Amniotic stem cell (primary cell): ENCODE measurements around the gene DHRS2.
"Not testable (repeated sequence)": the region's sequence is repeated elsewhere in the genome, so short reads cannot be mapped to it uniquely, and the experiment has no call there.

Experiments
- DNase-seq: peaks from one replicate; lab custom pipeline; 2025; lab: John Stamatoyannopoulos, UW

DHRS2 gene, protein sequence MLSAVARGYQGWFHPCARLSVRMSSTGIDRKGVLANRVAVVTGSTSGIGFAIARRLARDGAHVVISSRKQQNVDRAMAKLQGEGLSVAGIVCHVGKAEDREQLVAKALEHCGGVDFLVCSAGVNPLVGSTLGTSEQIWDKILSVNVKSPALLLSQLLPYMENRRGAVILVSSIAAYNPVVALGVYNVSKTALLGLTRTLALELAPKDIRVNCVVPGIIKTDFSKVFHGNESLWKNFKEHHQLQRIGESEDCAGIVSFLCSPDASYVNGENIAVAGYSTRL

DNA sequence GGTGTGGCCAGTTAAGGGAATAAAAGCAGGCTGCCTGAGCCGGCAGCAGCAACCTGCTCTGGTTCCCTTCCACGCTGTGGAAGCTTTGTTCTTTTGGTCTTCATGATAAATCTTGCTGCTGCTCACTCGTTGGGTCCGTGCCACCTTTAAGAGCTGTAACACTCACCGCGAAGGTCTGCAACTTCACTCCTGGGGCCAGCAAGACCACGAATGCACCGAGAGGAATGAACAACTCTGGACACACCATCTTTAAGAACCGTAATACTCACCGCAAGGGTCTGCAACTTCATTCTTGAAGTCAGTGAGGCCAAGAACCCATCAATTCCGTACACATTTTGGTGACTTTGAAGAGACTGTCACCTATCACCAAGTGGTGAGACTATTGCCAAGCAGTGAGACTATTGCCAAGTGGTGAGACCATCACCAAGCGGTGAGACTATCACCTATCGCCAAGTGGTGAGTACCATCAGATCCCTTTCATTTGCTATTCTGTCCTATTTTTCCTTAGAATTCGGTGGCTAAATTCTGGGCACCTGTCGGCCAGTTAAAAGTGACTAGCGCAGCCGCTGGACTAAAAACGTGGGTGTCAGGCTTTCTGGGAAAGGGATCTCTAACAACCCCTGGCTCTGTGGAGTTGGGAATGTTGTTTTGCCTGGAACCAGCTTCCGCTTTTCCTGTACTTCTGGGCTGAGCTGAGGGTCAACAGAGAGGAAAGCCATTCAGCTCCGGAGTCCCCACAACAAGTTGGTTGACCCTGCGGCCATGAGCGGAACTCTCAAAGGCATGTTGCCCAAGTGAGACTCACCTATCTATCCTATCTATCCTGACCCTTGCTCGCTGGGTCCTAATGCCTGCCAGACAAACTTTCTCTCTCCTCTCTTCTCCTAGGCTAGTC, at the start of gene DHRS2:
Gene DHRS2 (plus strand): TSS at position 48 of the 895 bp plus-strand sequence. CDS start 2,501 bp downstream, outside the sequence.
- DNase-seq: no peak

DNA sequence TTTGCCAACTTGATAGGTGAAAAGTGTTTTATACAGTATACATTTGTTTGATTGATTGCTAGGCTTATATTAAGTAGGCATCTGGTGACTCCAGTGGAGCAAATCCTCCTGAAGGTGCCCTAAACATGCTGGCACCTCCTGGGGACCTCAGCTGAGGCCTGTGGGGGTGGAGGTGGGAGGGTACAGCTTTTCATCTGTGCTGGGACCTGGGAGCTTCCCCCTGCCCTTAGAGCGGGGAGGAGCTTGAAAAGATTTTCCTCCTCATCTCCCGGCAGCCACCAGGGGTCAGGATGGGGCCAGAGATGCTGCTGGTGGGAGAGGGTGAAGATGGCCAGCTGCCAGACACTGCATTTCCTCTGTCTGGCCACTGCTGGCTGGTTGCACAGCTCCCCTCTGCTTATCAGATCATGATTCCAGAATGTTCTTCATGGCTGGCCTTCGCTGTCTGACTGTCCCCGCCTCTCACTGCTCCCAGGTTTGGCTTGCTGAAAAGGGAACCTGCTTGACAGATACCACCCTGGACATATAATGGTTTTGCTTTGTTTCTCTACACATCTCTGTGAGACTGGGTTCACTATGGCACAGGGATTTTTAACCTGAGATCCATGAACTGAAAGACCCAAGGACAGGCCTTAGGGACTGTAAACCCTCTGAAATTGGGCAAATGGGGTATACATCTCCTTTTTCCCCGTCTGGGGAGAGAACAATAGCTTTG, 47.1 kb upstream of the DHRS2 start:
- peak; percentile 50 for DNase-seq

DNA sequence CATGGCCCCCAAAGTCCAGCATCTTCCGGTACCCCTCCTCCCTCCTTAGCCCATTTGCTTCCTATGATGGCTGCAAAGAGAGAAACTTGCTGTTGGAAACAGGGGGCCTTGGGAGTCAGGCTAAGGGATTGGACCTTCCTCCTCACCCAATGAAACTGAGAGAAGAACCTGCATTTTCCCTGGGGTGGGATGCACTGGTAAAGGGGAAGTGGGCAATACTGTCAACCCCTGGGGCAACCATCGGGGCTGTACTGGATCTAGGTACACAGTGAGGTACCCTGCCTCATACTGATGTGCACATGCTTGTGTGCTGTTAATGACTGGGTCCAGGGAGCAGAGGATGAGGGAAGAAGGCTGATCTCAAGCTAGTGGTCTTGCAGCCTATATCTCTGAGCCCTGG, 46.6 kb upstream of the DHRS2 start:
- DNase-seq: no peak

DNA sequence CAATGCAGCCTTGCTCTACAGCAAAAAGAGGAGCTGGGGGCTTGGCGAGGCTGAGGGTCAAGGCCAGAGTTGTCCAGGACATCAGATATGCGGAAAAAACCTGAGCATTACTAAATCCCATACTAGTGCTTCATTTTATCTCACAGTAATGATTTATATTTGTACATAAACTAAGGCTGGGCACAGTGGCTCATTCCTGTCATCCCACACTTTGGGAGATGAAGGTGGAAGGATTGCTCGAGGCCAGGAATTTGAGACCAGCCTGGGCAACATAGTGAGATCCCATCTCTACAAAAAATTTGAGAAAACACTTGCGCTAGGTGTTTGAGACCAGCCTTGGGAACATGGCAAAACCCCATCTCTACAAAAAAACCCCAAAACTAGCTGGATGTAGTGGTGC, 46.0 kb upstream of the DHRS2 start:
- DNase-seq: no peak

DNA sequence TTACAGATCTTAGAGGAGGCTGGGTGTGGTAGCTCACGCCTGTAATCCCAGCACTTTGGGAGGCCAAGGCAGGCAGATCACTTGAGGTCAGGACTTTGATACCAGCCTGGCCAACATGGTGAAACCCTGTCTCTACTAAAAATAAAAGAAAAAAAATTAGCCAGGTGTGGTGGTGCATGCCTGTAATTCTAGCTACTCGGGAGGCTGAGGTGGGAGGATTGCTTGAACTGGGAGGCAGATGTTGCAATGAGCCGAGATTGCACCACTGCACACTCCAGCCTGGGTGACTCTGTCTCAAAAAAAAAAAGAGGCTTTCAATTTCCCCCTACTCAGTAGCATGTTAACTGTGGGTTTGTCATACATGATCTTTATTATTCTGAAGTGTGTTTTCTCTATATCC, 42.0 kb upstream of the DHRS2 start:
- DNase-seq: not testable (repeated sequence)

DNA sequence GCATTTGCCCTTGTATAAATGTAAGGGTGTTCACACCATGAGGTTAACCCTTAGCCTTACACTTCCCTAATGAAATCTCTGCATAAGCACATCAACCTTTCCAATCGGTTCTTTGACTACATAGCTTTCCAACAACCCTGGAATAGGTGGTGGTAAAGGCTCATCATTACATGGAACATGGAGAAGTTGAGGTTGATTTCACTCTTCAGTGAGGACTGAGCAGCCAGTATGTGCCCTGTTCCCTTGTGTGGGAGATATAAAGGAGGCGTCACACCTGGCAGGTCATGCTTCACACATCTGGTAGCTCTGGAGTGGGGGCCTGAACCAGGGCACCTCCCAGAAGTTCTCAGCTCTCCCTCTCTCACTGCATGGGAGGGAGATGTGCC, 35.8 kb upstream of the DHRS2 start:
- DNase-seq: no peak

DNA sequence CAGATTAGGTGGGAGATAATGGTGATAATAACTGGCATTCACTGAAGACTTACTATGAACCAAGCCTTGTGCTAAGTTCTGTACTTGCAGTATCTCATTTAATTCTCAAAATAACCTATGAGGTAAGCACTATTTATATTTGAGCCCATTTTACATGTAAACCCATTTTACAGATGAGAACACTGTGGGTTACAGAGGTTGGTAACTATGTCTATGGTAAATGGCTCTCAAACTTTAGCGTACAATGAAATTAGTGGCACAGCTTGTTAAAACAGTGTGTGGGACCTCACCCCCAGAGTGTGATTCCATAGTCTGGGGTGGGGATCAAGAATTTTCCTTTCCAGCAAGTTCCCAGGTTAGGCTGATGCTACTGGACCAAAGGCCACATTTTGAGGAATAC, 35.4 kb upstream of the DHRS2 start:
- DNase-seq: no peak

DNA sequence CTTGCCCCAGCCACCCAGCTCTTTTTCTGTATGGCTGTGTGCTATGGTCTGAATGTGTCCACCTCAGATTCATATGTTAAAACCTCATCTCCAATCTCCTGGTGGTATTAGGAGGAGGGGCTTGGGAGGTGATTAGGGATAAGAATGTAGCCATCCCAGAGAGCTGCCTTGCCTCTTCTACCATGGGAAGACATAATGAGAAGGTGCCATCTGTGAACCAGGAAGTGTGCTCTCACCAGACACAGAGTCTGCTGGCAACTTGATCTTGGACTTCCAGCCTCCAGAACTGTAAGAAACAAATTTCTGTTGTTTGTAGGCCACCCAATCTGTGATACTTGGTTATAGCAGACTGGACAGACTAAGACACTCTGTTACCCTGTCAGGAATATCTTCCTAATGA, 34.7 kb upstream of the DHRS2 start:
- no peak for DNase-seq

DNA sequence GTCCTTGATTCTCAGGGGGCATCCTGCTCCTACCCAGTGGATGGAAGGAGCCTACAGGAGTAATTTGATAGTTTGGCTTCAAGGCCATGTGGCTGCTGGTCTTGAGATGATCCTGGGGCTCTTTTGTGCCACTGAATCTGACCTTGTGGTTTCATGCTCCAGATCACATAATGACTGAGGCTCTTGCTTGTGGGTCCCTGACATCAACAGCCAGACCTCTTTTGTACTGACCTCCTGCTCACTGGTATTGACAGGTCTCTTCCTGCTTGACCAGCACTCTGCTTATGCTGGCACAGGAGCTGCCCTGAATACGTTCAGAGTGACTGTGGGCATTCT, 34.4 kb upstream of the DHRS2 start:
- DNase-seq: no peak

DNA sequence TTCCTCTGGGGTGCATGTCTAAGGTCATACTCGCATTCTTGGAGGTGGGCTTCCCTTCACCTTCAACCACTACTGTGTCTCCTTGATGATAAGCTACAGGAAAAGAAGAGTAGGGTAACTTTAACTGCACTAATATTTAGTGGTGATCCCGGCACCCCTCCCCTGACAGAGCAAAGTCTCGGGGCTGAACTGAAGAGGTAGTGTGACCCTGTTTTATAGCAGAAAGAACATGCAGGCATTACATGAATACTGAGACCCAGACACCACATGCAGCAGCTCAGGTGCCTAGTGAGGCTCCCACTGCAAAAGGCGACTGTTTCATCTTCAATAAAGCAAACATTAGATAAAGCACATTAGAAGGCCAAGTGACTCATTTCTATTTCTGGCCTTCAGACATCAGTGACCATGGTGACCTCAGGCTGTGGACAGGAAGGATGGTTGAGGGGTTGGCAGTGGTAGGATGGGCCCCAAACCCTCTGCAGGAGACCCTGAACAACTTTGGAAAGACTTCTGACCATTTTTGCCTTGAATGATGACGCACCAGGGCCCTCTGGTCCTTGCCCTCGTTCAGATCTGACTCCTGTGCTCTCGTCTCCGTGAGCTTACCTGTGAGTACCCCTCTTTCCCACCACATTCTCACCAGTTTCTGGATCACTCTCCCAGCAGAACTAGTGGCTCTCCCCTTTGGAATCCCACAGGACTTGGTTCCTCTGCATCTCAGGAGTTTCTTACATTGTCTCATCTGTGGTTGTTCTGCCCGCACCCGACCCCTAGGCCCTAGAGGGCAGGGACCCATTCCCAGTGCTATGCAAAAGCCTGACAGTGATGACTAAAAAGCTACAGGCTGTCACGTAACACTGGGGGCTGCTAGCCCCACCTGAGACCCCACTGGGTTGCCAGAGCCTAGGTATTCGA, 33.7 kb upstream of the DHRS2 start:
- DNase-seq: no peak

DNA sequence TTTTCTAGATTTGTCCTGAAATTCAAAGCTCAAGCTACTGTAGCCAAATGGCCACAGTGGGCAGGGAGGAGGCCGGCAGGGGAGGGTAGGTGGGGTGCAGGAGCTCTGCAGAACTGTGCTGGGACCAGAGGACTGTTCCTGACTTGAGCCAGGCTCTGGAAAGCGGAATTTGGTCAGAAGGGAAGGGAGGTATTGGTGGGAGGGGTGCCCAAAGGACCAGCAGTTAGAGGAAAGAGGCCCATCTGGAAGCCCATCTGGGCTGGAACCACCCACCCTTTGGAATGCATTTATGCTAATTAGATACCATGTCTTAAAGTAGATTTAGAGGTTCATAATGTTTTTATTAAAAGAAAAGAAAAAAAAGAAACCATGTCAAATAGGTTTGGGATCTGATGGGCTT, 33.1 kb upstream of the DHRS2 start:
- no peak for DNase-seq

DNA sequence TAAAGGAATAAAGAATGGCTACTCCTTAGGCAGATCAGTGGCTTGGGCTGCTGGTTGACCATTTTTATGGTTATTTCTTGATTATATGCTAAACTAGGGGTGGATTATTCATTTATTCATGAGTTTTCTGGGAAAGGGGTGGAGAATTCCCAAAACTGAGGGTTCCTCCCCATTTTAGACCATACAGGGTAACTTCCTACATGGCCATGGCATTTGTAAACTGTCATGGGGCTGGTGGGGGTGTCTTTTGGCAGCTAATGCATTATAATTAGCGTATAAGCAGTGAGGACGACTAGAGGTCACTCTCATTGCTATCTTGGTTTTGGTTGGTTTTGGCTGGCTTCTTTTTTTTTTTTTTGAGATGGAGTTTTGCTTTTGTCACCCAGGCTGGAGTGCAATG, 32.0 kb upstream of the DHRS2 start:
- DNase-seq: no peak

DNA sequence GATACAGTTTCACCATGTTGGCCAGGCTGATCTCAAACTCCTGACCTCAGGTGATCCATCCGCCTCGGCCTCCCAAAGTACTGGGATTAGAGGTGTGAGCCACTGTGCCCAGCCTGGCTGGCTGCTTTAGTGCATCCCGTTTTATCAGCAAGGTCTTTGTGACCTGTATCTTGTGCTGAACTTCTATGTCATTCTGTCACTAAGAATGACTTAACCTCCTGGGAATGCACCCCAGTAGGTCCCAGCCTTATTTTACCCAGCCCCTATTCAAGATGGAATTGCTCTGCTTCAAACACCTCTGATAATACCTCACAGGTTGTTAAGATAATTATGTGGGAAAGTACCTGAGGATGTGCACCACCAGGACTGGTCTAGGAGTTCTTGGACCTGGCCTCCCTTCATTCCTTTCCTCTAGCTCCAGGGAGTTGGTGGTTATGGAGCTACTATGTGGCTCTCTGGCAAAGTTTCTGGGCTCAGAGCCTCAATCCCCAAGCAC, 31.4 kb upstream of the DHRS2 start:
- DNase-seq: no peak

DNA sequence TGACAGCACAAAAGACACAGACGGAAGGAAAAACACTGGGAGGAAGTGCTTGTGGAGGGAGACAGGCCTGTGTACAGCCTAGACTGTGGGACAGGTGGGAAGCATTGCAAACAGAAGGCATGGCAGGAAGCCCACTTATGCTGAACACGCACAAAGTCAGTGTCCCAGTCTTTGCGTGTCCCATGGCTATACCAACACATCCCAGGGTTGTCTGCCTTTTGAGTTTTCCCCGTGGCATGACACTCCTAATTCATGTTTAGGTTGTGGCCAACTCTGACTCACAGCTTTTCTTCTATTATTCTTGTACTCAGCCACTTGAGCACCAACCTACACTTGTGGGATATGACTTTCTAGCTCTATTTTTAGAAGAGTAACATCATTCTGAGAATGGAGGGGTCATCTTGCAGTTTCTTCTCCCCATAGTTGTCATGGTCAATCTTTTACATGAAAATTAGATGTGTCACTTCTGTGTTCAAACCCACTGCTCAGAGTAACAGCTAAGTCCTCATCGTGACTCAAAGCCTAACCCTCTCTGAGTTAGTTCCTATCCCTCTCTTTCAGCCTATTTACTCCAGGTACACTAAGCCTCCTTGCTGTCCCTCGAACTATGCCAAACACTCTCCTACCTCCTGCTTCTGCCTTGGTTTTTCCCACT, 30.1 kb upstream of the DHRS2 start:
- no peak for DNase-seq

DNA sequence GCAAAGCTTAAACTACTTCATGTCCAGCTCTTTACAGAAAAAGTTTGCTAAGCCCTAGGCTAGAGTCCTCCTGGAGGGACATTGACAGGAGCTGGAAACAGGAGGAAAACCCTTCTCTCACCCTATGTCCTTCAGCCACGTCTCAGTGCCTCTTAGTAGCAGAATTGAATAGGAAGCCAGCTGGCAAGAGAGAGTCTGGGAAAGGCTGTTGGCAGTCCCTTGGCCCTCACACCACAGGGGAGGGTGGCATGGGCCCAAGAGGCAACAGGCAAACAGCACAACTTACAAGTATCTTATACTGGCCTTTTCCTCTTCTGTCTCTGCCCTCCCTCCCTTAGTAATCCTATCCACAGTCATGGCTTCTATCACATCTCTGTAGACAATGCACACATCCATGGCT, 27.7 kb upstream of the DHRS2 start:
- DNase-seq: no peak

DNA sequence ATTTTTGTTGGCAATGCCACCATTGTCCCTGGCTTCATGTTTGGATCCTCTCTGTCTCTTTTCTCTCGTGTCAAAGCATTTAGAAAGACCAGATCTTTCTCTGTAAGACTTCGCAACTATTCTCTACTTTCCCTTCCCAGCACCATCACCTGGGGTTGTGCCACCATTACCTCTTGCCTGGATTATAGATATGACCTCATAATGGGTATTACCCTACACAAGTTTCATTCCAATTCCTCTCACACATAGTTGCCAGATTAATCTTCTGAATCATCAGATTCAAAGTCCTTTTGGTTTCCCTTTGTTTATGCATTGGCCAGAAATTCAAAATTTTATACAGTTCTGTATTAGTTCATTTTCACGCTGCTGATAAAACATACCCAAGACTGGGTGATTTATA, 27.2 kb upstream of the DHRS2 start:
- DNase-seq: no peak

DNA sequence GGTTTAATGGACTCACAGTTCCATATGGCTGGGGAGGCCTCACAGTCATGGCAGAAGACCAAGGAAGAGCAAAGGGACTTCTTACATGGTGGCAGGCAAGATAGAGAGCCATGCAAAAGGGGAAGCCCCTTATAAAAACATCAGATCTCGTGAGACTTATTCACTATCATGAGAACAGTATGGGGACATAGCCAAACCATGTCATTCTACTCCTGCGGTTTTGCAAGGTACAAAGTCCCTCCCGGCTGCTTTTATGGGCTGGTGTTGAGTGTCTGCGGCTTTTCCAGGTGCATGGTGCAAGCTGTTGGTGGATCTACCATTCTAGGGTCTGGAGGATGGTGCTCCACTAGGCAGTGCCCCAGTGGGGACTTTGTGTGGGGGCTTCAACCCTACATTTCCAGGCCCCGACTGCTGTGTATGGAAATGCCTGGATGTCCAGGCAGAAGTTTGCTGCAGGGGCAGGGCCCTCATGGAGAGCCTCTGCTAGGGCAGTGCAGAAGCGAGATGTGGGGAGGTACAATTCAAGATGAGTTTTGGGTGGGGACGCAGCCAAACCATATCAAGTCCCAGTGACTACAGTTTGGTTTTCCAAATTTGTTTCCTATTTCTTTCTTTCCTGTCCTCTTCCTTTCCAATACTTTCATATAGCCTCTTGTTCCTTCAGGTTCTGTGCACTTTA, 26.6 kb upstream of the DHRS2 start:
- DNase-seq: not testable (repeated sequence)

DNA sequence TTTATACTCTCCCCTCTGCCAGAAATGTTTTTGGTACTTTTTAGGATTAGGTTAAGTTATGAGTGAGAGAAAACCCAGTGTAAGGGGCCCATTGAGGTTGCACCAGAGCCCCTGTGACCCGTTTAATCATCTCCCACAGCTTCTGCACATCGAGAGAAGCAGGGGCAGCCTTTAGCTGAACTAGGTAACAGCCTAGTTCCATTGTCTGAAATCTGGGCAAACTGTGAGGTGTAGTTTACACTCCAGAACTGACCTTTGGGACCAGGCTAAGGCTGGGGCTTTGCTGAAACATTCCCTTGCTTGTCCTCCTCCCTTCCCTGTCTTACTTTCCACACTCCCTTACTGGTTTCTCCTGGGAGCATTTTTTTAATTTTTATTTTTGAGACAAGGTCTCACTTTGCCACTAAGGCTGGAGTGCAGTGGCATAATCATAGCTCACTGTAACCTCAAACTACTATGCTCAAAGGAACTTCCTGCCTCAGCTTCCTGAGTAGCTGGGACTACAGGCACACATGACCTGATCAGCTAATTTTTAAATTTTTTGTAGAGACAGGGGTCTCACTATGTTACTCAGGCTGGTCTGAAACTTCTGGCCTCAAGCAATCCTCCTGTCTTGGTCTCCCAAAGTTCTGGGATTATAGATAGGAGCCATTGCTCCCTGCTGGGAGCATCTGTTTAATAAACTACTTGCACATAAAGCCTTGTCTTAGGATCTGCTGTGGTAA, 25.9 kb upstream of the DHRS2 start:
- DNase-seq: no peak

DNA sequence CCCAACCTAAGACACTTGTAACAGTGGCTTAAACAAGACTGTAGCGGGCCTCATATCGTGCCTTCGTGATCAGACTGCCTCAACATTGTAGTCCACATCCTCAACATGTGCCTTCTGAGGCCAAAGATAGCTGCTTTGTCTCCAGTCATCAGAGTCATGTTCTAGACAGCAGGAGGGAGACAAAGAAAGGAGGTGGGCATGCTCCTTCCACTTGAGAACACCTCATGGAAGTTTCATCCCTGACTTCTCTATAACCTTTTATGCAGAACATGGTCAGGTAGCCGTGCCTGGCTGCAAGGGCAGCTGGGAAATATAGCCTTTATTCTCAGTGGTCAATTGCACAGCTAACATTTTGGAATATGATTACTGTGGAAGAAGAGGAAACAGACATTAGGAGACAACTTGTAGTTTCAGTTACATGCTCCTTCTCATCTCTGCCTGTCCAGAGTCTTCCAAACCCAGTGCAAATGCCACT, 25.3 kb upstream of the DHRS2 start:
- DNase-seq: no peak

DNA sequence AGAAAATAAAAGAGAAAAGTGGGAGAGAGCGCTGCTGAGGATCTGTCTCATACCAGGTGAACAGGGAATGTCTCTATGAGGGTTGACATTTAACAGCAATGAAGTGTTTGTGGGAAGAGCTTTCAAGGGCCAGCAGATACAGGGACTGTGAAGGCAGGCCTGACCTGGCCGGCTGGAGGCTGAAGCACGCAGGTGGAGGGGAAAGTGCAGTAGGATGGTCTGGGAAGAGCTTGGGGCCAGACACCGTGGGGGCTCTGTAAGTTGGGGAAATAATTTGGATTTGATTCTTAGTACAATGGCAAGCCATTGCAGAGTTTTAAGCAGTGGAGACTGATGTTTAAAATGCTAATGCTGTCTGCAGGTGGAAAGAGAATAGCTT, 23.8 kb upstream of the DHRS2 start:
- DNase-seq: no peak
